Body of pancreas (tissue), 4 donors: Measurements from ENCODE around the gene INSYN2B. TPM values are rescaled to one million over a fixed set of nuclear protein-coding genes. Genes with fewer than 3 reads are reported as not detected.

Experiments used
- ATAC-seq: fragments of 150-250 bp; one replicate; pipeline ENCODE4 v1.9.1; 2016
- DNase-seq, 4 donors: peaks; one replicate each; pipeline ENCODE4 v3.0.0-alpha.2; 2019
- H3K27ac ChIP-seq, 4 donors: fragments of 200-600 bp; sonication (generic); 1 replicate in 3 of 4; 2 replicates in 1 of 4; pipeline versions ENCODE4 v1.5.1 to v1.6.1; 2016 to 2019; ENCODE audit warnings: mild to moderate bottlenecking in 1 of 4, mixed read lengths in 1 of 4, moderate library complexity in 1 of 4
- H3K27me3 ChIP-seq, 2 donors: fragments of 200-600 bp; sonication (generic); one replicate each; pipeline ENCODE4 v1.6.0; 2016; ENCODE audit warnings: mild to moderate bottlenecking in 1 of 2
- H3K36me3 ChIP-seq, 2 donors: fragments of 200-600 bp; sonication (generic); replicated peaks in 1 of 2; 2 replicates each; pipeline ENCODE4 v1.5.1; 2016; ENCODE audit warnings: low read depth in 2 of 2; ENCODE audit not compliant: insufficient read depth in 1 of 2
- H3K4me1 ChIP-seq: fragments of 200-600 bp; sonication (generic); one replicate; pipeline ENCODE4 v1.6.0; 2016
- H3K4me3 ChIP-seq, 2 donors: fragments of 200-600 bp; sonication (generic); 1 replicate in 1 of 2; 2 replicates in 1 of 2; pipeline ENCODE4 v1.5.1; 2016 to 2019
- H3K9me3 ChIP-seq, 3 donors: fragments of 200-600 bp; sonication (generic); 1 replicate in 2 of 3; 2 replicates in 1 of 3; pipeline ENCODE4 v1.5.1; 2016
- CTCF ChIP-seq, 7 experiments: fragments of 450-650 bp in 4 of 7; fragments of 200-600 bp in 3 of 7; sonication (generic) in 3 of 7; IDR thresholded peaks; one replicate each; pipeline ENCODE4 v1.5.1; 2016 to 2019; ENCODE audit warnings: antibody characterized with exemption in 7 of 7
- POLR2A ChIP-seq, 3 donors: fragments of 450-650 bp; IDR thresholded peaks; one replicate each; pipeline ENCODE4 v1.6.1; 2016; ENCODE audit warnings: antibody characterized with exemption in 3 of 3, mild to moderate bottlenecking in 2 of 3
- WGBS, 2 donors: methylation state at CpG; one replicate each; pipeline ENCODE4 v1.1.5; 2017; 5-methylcytosine and 5-hydroxymethylcytosine counted together
- intact Hi-C: fragments of 100-400 bp; cut with DNase I; formaldehyde crosslinking; loops from one replicate; pipeline ENCODE4 v1.15.1; 2023
- total RNA-seq, 2 donors: library from RNA; depleted of rRNA; stranded (reverse); fragments of >200 nt; gene quantifications; one replicate each; pipeline ENCODE4 v1.1.0, GENCODE V29; 2016

Gene INSYN2B
- total RNA-seq, 2 donors from 2014 or later, result not detected

GRCh38 chr5:169880012-169880663, 100.2 kb downstream of the INSYN2B start:
- TF ChIP-seq CTCF (IDR thresholded peaks at IDR 0.05), result no peak
- no peak for TF ChIP-seq POLR2A (IDR thresholded peaks at IDR 0.05)
- Histone ChIP-seq H3K9me3 (no peaks in the 10 kb centered on the region), H3K4me3 (no peak overlapping the region), H3K36me3 (no peaks in the 10 kb centered on the region), H3K27ac (no peak overlapping the region), H3K27me3 (no peaks in the 10 kb centered on the region), H3K4me1 (no peaks in the 10 kb centered on the region)
- DNase-seq, result no peak
- ATAC-seq, result no peak
- intact Hi-C loops, result no loop called here
- 65% methylated on average over 4 of the region's 4 CpGs for WGBS, 2 donors

GRCh38 chr5:169876386-169876785, 103.9 kb downstream of the INSYN2B start:
- 57 to 69% methylated on average over 1 of the region's 1 CpG for WGBS, 2 donors
- DNase-seq, result no peak
- H3K27ac ChIP-seq, result no peak overlapping the region
- H3K36me3 ChIP-seq, result no peaks in the 10 kb centered on the region
- intact Hi-C loops, result no loop called here
- no peak overlapping the region for H3K4me3 ChIP-seq
- ATAC-seq, result no peak
- TF ChIP-seq POLR2A (IDR thresholded peaks at IDR 0.05), result no peak
- no peak for TF ChIP-seq CTCF (IDR thresholded peaks at IDR 0.05)
- H3K9me3 ChIP-seq, result no peaks in the 10 kb centered on the region
- H3K4me1 ChIP-seq, result no peaks in the 10 kb centered on the region
- H3K27me3 ChIP-seq, result no peaks in the 10 kb centered on the region

GRCh38 chr5:169875731-169876130, 104.6 kb downstream of the INSYN2B start:
- Histone ChIP-seq H3K4me1 (no peaks in the 10 kb centered on the region), H3K27ac (no peak overlapping the region), H3K9me3 (no peaks in the 10 kb centered on the region), H3K36me3 (no peaks in the 10 kb centered on the region), H3K27me3 (no peaks in the 10 kb centered on the region), H3K4me3 (no peak overlapping the region)
- TF ChIP-seq POLR2A (IDR thresholded peaks at IDR 0.05), result no peak
- TF ChIP-seq CTCF (IDR thresholded peaks at IDR 0.05), result no peak
- ATAC-seq, result no peak
- WGBS, 2 donors, result 61 to 76% methylated on average over 4 of the region's 4 CpGs
- intact Hi-C loops, result no loop called here
- no peak for DNase-seq

- Histone ChIP-seq H3K36me3 (no peaks in the 10 kb centered on the region), H3K27ac (no peak overlapping the region), H3K9me3 (no peaks in the 10 kb centered on the region), H3K27me3 (no peaks in the 10 kb centered on the region), H3K4me1 (no peaks in the 10 kb centered on the region), H3K4me3 (no peak overlapping the region)
- TF ChIP-seq POLR2A (IDR thresholded peaks at IDR 0.05) (no peak), CTCF (IDR thresholded peaks at IDR 0.05) (no peak)
- DNase-seq, result peak in 3 of 4 donors; percentile 7 to 47 (median 20)
- intact Hi-C loops, result no loop called here
- ATAC-seq, result no peak
- whole genome bisulfite sequencing, 2 donors, result 63 to 83% methylated on average over 8 of the region's 8 CpGs
These were observed 105.1 kb downstream of the INSYN2B start for GRCh38 chr5:169875091-169875728.

GRCh38 chr5:169874621-169875020, 105.7 kb downstream of the INSYN2B start:
- TF ChIP-seq POLR2A (IDR thresholded peaks at IDR 0.05) (no peak), CTCF (IDR thresholded peaks at IDR 0.05) (no peak)
- intact Hi-C loops, result no loop called here
- Histone ChIP-seq H3K36me3 (no peaks in the 10 kb centered on the region), H3K4me3 (no peak overlapping the region), H3K9me3 (no peaks in the 10 kb centered on the region), H3K4me1 (no peaks in the 10 kb centered on the region), H3K27me3 (no peaks in the 10 kb centered on the region), H3K27ac (no peak overlapping the region)
- no peak for ATAC-seq
- no peak for DNase-seq
- WGBS, 2 donors, result 54 to 57% methylated on average over 4 of the region's 4 CpGs
